BJ (cell line): ENCODE results near the gene MYLK2. TPM values are rescaled to one million over a fixed set of nuclear protein-coding genes. Genes with fewer than 3 reads are reported as not detected.

ENCODE experiments used
- CTCF ChIA-PET: fragments of 350-600 bp; formaldehyde crosslinking; extraction: SDS; loops from one replicate; lab custom pipeline; 2021; ENCODE audit warnings: antibody characterized with exemption, inconsistent platforms; lab: Yijun Ruan, JAX
- POLR2A ChIA-PET: fragments of 300-600 bp; sonication (Branson Sonifier 250); formaldehyde crosslinking; extraction: SDS; loops from one replicate; lab custom pipeline; 2021; ENCODE audit warnings: antibody characterized with exemption; lab: Charles Lee
- DNase-seq: peaks from one replicate; pipeline ENCODE4 v3.0.0-alpha.2; 2011; ENCODE audit warnings: low read depth
- H3K27me3 ChIP-seq: 2 replicates; pipeline ENCODE4 v1.6.0; 2011; ENCODE audit warnings: low read length; ENCODE audit not compliant: control insufficient read depth, insufficient read depth
- H3K36me3 ChIP-seq: 2 replicates; pipeline ENCODE4 v1.5.1; 2011; ENCODE audit warnings: low read length; ENCODE audit not compliant: control insufficient read depth, insufficient read depth
- H3K4me3 ChIP-seq: 2 replicates; pipeline ENCODE4 v1.5.1; 2011; ENCODE audit warnings: low read depth, mild to moderate bottlenecking, control low read depth, low read length
- CTCF ChIP-seq: IDR thresholded peaks from 2 replicates; pipeline ENCODE4 v1.5.1; 2011; ENCODE audit warnings: low read depth, mild to moderate bottlenecking, control low read depth, inconsistent platforms, low read length, moderate library complexity; ENCODE audit not compliant: insufficient read depth
- polyA plus RNA-seq: library from polyadenylated mRNA; depleted of rRNA; stranded (reverse); fragments of >200 nt; gene quantifications from 2 replicates; pipeline ENCODE4 v1.2.3, GENCODE V29; 2011

The MYLK2 gene
- polyA plus RNA-seq, 1 experiment, result 0.10 TPM

DNA sequence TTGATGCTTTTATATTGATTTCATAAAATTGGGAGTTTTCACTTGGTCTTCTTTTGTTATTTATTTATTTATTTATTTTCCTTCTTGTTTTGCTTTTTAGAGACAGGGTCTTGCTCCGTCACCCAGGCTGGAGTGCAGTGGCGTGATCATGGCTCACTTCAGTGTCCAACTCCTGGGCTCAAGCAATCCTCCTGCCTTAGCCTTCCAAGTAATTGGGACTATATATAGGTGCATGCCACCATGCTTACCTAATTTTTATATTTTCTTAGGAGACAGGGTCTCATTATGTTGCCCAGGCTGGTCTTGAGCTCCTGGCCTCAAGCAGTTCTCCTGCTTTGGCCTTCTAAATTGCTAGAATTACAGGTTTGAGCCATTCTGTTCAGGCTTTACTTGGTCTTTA is 38.3 kb upstream of the MYLK2 start:
- ChIA-PET CTCF (no interaction called here), POLR2A (no interaction called here)
- Histone ChIP-seq H3K4me3 (no peak overlapping the region), H3K36me3 (peaks cover 3% of the 10 kb centered on the region), H3K27me3 (no peaks in the 10 kb centered on the region)
- TF ChIP-seq CTCF, result no peak
- DNase-seq, result no peak

DNA sequence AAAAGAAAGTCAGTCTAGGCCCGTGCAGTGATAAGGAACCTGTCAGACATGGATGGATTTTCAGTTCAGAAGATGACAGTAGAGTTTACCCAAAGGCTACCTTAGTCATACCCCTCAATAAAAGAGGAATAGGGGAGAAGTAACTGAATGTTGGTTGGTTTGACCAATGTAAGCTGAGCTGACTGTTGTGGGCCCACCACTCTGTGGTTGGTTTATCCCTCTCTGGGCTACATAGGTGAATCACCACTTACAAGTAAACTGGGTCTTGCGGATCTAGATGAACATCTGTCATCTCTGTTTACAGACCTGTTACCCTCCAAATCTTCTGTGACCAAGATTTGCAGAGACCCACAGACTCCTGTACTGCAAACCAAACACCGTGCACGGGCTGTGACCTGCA is 37.2 kb upstream of the MYLK2 start:
- ChIA-PET POLR2A (no interaction called here), CTCF (no interaction called here)
- Histone ChIP-seq H3K36me3 (peaks cover 4% of the 10 kb centered on the region), H3K27me3 (no peaks in the 10 kb centered on the region), H3K4me3 (no peak overlapping the region)
- no peak for TF ChIP-seq CTCF
- no peak for DNase-seq

DNA sequence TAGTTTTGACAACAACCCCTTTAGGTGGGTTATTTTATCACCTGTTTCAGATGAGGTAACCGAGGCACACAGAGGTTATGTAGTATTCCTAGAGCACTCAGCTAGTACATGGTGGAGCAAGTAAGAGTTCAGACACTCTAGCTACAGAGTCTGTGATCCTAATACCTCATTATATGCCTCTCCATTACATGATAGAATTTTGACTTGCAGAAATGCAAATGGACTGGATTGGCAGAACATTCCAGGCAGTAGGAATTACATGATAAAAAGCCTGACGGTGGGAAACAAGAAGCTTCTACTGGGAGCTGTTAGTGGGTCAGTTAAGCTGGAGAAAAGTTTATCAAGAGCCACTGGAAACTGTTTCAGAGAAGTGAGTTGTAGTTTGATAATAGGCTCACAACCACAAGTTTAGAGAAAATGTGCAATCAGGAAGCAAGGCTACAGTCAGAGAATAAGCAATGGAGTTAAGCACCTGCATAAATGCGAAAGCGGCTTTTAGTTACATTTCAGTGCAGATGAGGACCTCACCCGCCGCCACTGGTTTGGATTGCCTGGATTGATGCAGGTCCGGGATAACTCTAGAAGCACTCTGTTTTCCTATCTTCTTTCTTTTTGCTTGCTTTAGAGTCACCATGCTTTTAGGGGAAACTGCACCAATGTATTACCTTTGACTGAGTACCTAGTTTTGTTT is 34.7 kb upstream of the MYLK2 start:
- POLR2A ChIA-PET, result no interaction called here
- TF ChIP-seq CTCF, result no peak
- CTCF ChIA-PET, result no interaction called here
- H3K27me3 ChIP-seq, result no peaks in the 10 kb centered on the region
- no peak overlapping the region for H3K4me3 ChIP-seq
- H3K36me3 ChIP-seq, result peaks cover 2% of the 10 kb centered on the region
- no peak for DNase-seq

- ChIA-PET POLR2A (no interaction called here), CTCF (no interaction called here)
- no peaks in the 10 kb centered on the region for H3K27me3 ChIP-seq
- H3K4me3 ChIP-seq, result no peak overlapping the region
- H3K36me3 ChIP-seq, result peaks cover 1% of the 10 kb centered on the region; the same call in 1 of the 2 replicates
- no peak for DNase-seq
- TF ChIP-seq CTCF, result no peak
Measured at GRCh38 chr20:31785089-31785488, 34.1 kb upstream of the MYLK2 start.

- DNase-seq, result no peak
- ChIA-PET POLR2A (no interaction called here), CTCF (interaction anchor here (0.9 to 1.2 kb wide), 3 partner anchors 20 to 64 kb away, joined by 3 to 5 read pairs (median 3); no protein-coding TSS in a partner anchor)
Measured at GRCh38 chr20:31788578-31788977, 30.6 kb upstream of the MYLK2 start.

More at GRCh38 chr20:31788578-31788977, 30.6 kb upstream of the MYLK2 start:
- Histone ChIP-seq H3K36me3 (peaks cover 1% of the 10 kb centered on the region; the same call in 1 of the 2 replicates), H3K27me3 (no peaks in the 10 kb centered on the region), H3K4me3 (no peak overlapping the region)
- peak; percentile 32; the same call in 1 of the 2 replicates for TF ChIP-seq CTCF
